IPS DF 19.7 (cell line): ENCODE data around the gene VWCE.
A peak's percentile ranks its signal among the peaks of the same experiment; 100 is the strongest.

ENCODE experiments used
- DNase-seq: peaks from one replicate; pipeline ENCODE4 v3.0.0-alpha.2; 2013; ENCODE audit warnings: low read depth, low spot score

The VWCE gene

GRCh38 chr11:61280883-61281580 is 14.1 kb downstream of the VWCE start:
- DNase-seq = no peak

- no peak for DNase-seq
Observed at GRCh38 chr11:61279934-61280659, 15.0 kb downstream of the VWCE start.

GRCh38 chr11:61278001-61278470 is 17.1 kb downstream of the VWCE start:
- no peak for DNase-seq

- no peak for DNase-seq
Observed at GRCh38 chr11:61277186-61278000, 17.7 kb downstream of the VWCE start.

GRCh38 chr11:61275191-61275590 is 19.9 kb downstream of the VWCE start:
- DNase-seq = no peak

- DNase-seq = no peak
Observed at GRCh38 chr11:61274084-61274483, 21.0 kb downstream of the VWCE start.

GRCh38 chr11:61273178-61274078 is 21.7 kb downstream of the VWCE start:
- DNase-seq = no peak

GRCh38 chr11:61272731-61273130 is 22.4 kb downstream of the VWCE start:
- no peak for DNase-seq

GRCh38 chr11:61270354-61271076 is 24.6 kb downstream of the VWCE start:
- DNase-seq = no peak

- DNase-seq = no peak
Observed at GRCh38 chr11:61268588-61269250, 26.4 kb downstream of the VWCE start.

- DNase-seq = no peak
Observed at GRCh38 chr11:61267437-61267841, 27.7 kb downstream of the VWCE start.

- no peak for DNase-seq
Observed at GRCh38 chr11:61266602-61267001, 28.5 kb downstream of the VWCE start.

- DNase-seq = no peak
Observed at GRCh38 chr11:61265357-61265756, 29.8 kb downstream of the VWCE start.

GRCh38 chr11:61264795-61265194 is 30.3 kb downstream of the VWCE start:
- no peak for DNase-seq

GRCh38 chr11:61264371-61264770 is 30.7 kb downstream of the VWCE start:
- no peak for DNase-seq

GRCh38 chr11:61259363-61259762 is 35.8 kb downstream of the VWCE start:
- no peak for DNase-seq

GRCh38 chr11:61258546-61258945 is 36.6 kb downstream of the VWCE start:
- no peak for DNase-seq

GRCh38 chr11:61256710-61257482 is 38.2 kb downstream of the VWCE start:
- no peak for DNase-seq

GRCh38 chr11:61254403-61255025 is 40.6 kb downstream of the VWCE start:
- DNase-seq = peak; percentile 33
